Fibroblast of pulmonary artery (primary cell): ENCODE results near the gene ACADVL.
A peak's percentile ranks its signal among the peaks of the same experiment; 100 is the strongest.

ENCODE experiments used
- DNase-seq: peaks from one replicate; pipeline ENCODE4 v3.0.0-alpha.2; 2010; ENCODE audit warnings: low read depth
- H3K4me3 ChIP-seq: replicated peaks from 2 replicates; pipeline ENCODE4 v1.5.1; 2011; ENCODE audit warnings: low read depth, mild to moderate bottlenecking, control low read depth, low read length, moderate library complexity
- TF ChIP-seq, protein P1 (sequence below): IDR thresholded peaks from 2 replicates; pipeline ENCODE4 v1.5.1; 2011; ENCODE audit warnings: mild to moderate bottlenecking, control low read depth, low read length, inconsistent platforms; ENCODE audit errors: missing control alignments

Gene ACADVL

DNA sequence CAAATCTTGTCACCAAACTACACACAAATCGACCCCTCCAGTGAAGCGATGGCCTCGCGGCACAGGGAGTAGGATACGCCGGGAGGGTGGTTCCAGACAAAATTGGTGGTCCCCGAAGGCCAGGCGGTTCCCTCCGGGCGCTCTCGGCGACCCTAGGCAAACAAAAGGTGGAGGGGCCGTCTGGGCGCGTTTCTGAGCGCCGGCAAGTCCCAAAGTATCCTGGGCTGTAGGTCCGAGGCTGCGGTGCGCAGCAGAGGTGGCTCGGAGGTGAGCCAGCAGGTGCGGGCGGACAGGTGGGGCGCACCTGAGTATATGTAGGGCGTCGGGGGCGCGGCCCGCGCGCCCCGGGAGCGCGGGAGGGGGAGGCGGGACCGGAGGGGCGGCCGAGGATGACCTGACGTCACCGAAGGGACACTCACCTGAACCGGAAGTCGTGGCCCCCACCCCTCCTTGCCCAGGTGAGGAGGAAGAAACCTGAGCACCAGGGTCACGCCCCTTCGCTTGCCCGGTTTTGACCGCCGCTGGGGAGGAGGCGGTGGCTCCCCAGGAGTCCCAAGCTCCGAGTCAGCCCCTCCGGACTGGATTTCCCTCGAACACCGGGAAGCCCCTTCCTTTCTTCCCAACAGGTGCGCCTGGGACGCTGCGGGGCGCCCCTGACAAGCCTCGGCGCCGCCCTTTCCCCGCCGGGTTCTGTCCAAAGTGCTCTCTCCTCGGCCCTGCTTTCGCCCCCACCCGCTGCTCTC lies 42.6 kb downstream of the ACADVL start, which contains the start of gene CLDN7:
TSS of gene CLDN7 (minus strand) at position 287 of the 743 bp plus-strand sequence. CDS start 435 bp downstream, outside the sequence.
- TF ChIP-seq, protein P1, sequence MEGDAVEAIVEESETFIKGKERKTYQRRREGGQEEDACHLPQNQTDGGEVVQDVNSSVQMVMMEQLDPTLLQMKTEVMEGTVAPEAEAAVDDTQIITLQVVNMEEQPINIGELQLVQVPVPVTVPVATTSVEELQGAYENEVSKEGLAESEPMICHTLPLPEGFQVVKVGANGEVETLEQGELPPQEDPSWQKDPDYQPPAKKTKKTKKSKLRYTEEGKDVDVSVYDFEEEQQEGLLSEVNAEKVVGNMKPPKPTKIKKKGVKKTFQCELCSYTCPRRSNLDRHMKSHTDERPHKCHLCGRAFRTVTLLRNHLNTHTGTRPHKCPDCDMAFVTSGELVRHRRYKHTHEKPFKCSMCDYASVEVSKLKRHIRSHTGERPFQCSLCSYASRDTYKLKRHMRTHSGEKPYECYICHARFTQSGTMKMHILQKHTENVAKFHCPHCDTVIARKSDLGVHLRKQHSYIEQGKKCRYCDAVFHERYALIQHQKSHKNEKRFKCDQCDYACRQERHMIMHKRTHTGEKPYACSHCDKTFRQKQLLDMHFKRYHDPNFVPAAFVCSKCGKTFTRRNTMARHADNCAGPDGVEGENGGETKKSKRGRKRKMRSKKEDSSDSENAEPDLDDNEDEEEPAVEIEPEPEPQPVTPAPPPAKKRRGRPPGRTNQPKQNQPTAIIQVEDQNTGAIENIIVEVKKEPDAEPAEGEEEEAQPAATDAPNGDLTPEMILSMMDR = no peak
- H3K4me3 ChIP-seq = peak within 1 kb of the TSS; percentile 40
- no peak for DNase-seq

DNA sequence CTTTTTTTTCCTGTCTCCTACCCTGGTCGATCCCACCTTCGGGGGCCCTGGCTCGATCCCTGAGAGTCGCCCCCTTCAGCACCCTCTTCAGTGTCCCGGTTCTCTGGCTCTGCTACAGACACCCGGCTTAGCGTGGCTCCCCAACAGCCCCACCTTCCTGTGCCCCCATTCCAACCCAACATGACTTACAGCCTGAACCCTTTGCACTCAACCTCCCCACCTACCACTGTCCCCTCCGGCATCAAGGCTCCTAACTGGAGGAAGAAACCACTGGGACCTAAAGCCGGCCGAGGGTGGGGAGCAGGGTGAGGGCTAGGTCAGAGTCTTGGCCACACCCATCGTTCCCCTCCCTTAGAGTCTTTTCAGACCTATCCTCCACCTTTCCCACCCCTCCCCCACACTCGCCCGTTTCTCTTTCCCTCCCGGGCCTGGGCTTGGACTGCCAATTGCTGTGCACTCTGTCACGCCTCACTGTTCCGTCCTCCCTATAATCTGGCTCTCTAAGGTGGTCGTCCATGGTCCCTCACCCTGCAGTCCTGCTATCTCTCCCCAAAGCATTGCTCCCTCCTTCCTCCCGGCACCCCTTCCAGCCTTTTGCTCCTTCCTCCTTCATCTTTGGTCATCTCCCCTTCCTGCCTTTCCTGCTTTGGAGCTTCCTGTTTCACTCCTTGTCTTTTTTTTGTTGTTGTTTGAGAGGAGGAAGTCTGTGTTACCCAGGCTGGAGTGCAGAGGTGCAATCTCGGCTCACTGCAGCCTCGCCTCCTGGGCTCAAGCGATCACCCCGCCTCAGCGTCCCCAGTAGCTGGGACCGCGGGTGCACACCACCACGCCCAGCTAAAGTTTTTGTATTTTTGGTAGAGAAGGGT lies 43.4 kb downstream of the ACADVL start:
- peak overlapping the region; percentile 19 for H3K4me3 ChIP-seq

DNA sequence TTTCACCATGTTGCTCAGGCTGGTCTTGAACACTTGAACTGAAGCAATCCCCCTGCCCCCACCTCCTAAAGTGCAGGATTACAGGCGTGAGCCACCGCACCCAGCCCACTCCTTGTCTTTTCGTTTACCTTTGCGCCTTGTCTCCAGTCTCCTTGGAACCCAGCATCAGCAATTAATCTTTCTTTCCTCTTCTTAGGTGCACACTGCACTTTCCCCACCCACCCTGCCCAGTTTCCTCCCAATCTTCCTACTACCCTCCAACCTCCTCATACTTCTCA lies 44.0 kb downstream of the ACADVL start:
- H3K4me3 ChIP-seq = no peak overlapping the region
- TF ChIP-seq, protein P1 = no peak
- DNase-seq = no peak

More for the DNA sequence above, 43.4 kb downstream of the ACADVL start:
- no peak for DNase-seq
- TF ChIP-seq, protein P1 = no peak

DNA sequence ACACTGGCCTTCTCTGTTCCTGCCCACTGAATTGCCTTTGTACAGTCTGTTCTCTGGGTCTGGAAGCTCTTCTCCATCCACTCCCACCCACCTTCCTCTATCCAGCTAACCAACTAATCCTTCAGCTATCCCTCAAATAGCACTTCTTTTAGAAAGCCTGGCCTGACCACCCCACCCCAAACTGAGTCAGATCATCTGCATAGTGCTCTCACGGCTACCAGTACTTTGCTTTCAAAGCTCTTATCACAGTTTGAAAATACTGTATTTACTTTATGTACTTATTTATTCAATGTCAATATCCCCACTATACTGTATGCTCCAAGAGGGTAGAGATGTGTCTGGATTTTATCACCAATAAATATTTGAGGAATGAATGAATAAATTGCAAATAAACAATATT lies 47.0 kb downstream of the ACADVL start:
- TF ChIP-seq, protein P1 = no peak
- no peak overlapping the region for H3K4me3 ChIP-seq
- DNase-seq = no peak
